H1 (cell line): ENCODE measurements around the gene CDC42EP2. TPM values are rescaled to one million over a fixed set of nuclear protein-coding genes. Genes with fewer than 3 reads are reported as not detected.

Experiments
- CTCF ChIA-PET: fragments of 300-600 bp; sonication (Branson Sonifier 250); formaldehyde crosslinking; loops from one replicate; lab custom pipeline; 2021; ENCODE audit not compliant: partially characterized antibody; lab: Charles Lee
- POLR2A ChIA-PET: fragments of 300-600 bp; sonication (Branson Sonifier 250); formaldehyde crosslinking; loops from one replicate; lab custom pipeline; 2021; ENCODE audit warnings: inconsistent platforms; ENCODE audit not compliant: partially characterized antibody; lab: Charles Lee
- DNase-seq, 2 experiments: peaks; one replicate each; pipeline versions ENCODE4 v3.0.0 to v3.0.0-alpha.2; 2010 to 2022; ENCODE audit warnings: low spot score in 2 of 2, low read depth in 1 of 2, mixed read lengths in 1 of 2
- FAIRE-seq: peaks from 2 replicates; lab custom pipeline; 2011; peaks lifted over from hg19 to GRCh38; lab: Jason Lieb, UNC
- H2AFZ ChIP-seq: 2 replicates; pipeline ENCODE4 v1.8.1; 2012; ENCODE audit warnings: low read length, inconsistent platforms
- H2AK5ac ChIP-seq: 2 replicates; pipeline ENCODE4 v1.6.1; 2013; ENCODE audit warnings: low read depth, low read length
- H2BK120ac ChIP-seq: replicated peaks from 2 replicates; pipeline ENCODE3; 2013; ENCODE audit warnings: low read depth, low read length, inconsistent platforms
- H2BK12ac ChIP-seq: 2 replicates; pipeline ENCODE4 v1.6.1; 2013; ENCODE audit warnings: low read depth, low read length
- H2BK15ac ChIP-seq: 2 replicates; pipeline ENCODE4 v1.6.1; 2013; ENCODE audit warnings: low read length
- H2BK20ac ChIP-seq: 2 replicates; pipeline ENCODE4 v1.6.1; 2013; ENCODE audit warnings: low read length
- H2BK5ac ChIP-seq: 2 replicates; pipeline ENCODE4 v1.6.1; 2013; ENCODE audit warnings: low read depth, low read length
- H3K14ac ChIP-seq: 2 replicates; pipeline ENCODE4 v1.6.1; 2013; ENCODE audit warnings: inconsistent platforms; ENCODE audit not compliant: insufficient read length
- H3K18ac ChIP-seq: 2 replicates; pipeline ENCODE4 v1.6.1; 2013; ENCODE audit warnings: low read length; ENCODE audit errors: extremely low read depth
- H3K23ac ChIP-seq: 2 replicates; pipeline ENCODE4 v1.6.1; 2013; ENCODE audit warnings: inconsistent platforms; ENCODE audit not compliant: insufficient read length
- H3K23me2 ChIP-seq: 2 replicates; pipeline ENCODE4 v1.6.1; 2013; ENCODE audit warnings: low read depth, low read length
- H3K27ac ChIP-seq: 2 replicates; pipeline ENCODE4 v1.6.1; 2011; ENCODE audit warnings: low read depth, low read length, inconsistent platforms
- H3K27me3 ChIP-seq, 4 experiments: replicated peaks in 1 of 4; 1 replicate in 1 of 4; 2 replicates in 3 of 4; pipeline versions ENCODE4 v1.6.1 to v1.8.1; 2011 to 2013; ENCODE audit warnings: low read length in 3 of 4, mild to moderate bottlenecking in 3 of 4, inconsistent platforms in 2 of 4, mixed read lengths in 2 of 4, moderate library complexity in 1 of 4; ENCODE audit not compliant: control insufficient read depth in 3 of 4, insufficient read depth in 3 of 4; ENCODE audit errors: extremely low read depth in 1 of 4
- H3K36me3 ChIP-seq, 4 experiments: 2 replicates each; pipeline versions ENCODE4 v1.6.1 to v1.8.1; 2011 to 2013; ENCODE audit warnings: mild to moderate bottlenecking in 4 of 4, low read length in 3 of 4, moderate library complexity in 2 of 4, control low read depth in 1 of 4, inconsistent platforms in 1 of 4; ENCODE audit not compliant: insufficient read depth in 4 of 4, control insufficient read depth in 2 of 4
- H3K4ac ChIP-seq: replicated peaks from 2 replicates; pipeline ENCODE3; 2013; ENCODE audit warnings: low read length, low read depth, mixed read lengths, inconsistent platforms; ENCODE audit not compliant: insufficient read length
- H3K4me1 ChIP-seq, 4 experiments: replicated peaks in 1 of 4; 1 replicate in 1 of 4; 2 replicates in 3 of 4; pipeline versions ENCODE4 v1.6.1 to v1.8.1; 2011 to 2013; ENCODE audit warnings: low read length in 3 of 4, inconsistent platforms in 2 of 4, mixed read lengths in 1 of 4; ENCODE audit not compliant: insufficient read depth in 4 of 4, control insufficient read depth in 3 of 4
- H3K4me2 ChIP-seq, 2 experiments: 2 replicates each; pipeline versions ENCODE4 v1.6.1 to v1.8.1; 2011 to 2013; ENCODE audit warnings: low read depth in 2 of 2, low read length in 2 of 2, control low read depth in 1 of 2, inconsistent platforms in 1 of 2, mild to moderate bottlenecking in 1 of 2; ENCODE audit not compliant: insufficient read depth in 1 of 2
- H3K4me3 ChIP-seq, 4 experiments: fragments of 200-600, 300-600 bp in 1 of 4; sonication (generic), shearing (Covaris generic), sonication (Bioruptor Twin) in 1 of 4; 2 replicates each; pipeline versions ENCODE4 v1.5.1 to v1.8.1; 2011 to 2016; ENCODE audit warnings: low read length in 4 of 4, low read depth in 3 of 4, control low read depth in 2 of 4, inconsistent platforms in 2 of 4, mild to moderate bottlenecking in 2 of 4, mixed read lengths in 1 of 4, moderate library complexity in 1 of 4; ENCODE audit not compliant: insufficient read depth in 2 of 4; ENCODE audit errors: extremely low read depth in 1 of 4
- H3K56ac ChIP-seq: replicated peaks from 2 replicates; pipeline ENCODE3; 2013; ENCODE audit warnings: low read depth, mild to moderate bottlenecking, mixed read lengths, low read length, inconsistent platforms; ENCODE audit not compliant: insufficient read length
- H3K79me1 ChIP-seq: 2 replicates; pipeline ENCODE4 v1.6.1; 2013; ENCODE audit warnings: low read depth, low read length, control low read depth
- H3K79me2 ChIP-seq, 2 experiments: 2 replicates each; pipeline versions ENCODE4 v1.6.1 to v1.8.1; 2012 to 2013; ENCODE audit warnings: low read length in 2 of 2, mild to moderate bottlenecking in 2 of 2, inconsistent platforms in 1 of 2; ENCODE audit not compliant: insufficient read depth in 2 of 2, control insufficient read depth in 1 of 2
- H3K9ac ChIP-seq, 4 experiments: replicated peaks in 1 of 4; 1 replicate in 1 of 4; 2 replicates in 3 of 4; pipeline versions ENCODE4 v1.6.1 to v1.8.1; 2011 to 2013; ENCODE audit warnings: low read depth in 3 of 4, low read length in 3 of 4, control low read depth in 2 of 4, mild to moderate bottlenecking in 2 of 4, moderate library complexity in 2 of 4, inconsistent platforms in 1 of 4; ENCODE audit errors: extremely low read depth in 1 of 4
- H3K9me3 ChIP-seq, 2 experiments: 2 replicates each; pipeline versions ENCODE4 v1.6.1 to v1.8.1; 2012 to 2013; ENCODE audit warnings: mild to moderate bottlenecking in 2 of 2, moderate library complexity in 2 of 2, control low read depth in 1 of 2, inconsistent platforms in 1 of 2, low read depth in 1 of 2, low read length in 1 of 2, mixed read lengths in 1 of 2; ENCODE audit not compliant: insufficient read depth in 2 of 2
- H4K20me1 ChIP-seq, 2 experiments: replicated peaks in 1 of 2; 2 replicates each; pipeline versions ENCODE3 to v1.8.1; 2011 to 2013; ENCODE audit warnings: inconsistent platforms in 2 of 2, low read length in 2 of 2, mild to moderate bottlenecking in 1 of 2; ENCODE audit not compliant: insufficient read depth in 2 of 2, control insufficient read depth in 1 of 2
- H4K5ac ChIP-seq: 2 replicates; pipeline ENCODE4 v1.6.1; 2013; ENCODE audit warnings: low read length, low read depth, mixed read lengths, inconsistent platforms; ENCODE audit not compliant: insufficient read length
- H4K8ac ChIP-seq: 2 replicates; pipeline ENCODE4 v1.8.0; 2013; ENCODE audit warnings: mild to moderate bottlenecking, moderate library complexity, low read length, inconsistent platforms; ENCODE audit not compliant: insufficient read depth; ENCODE audit errors: extremely low read depth
- H4K91ac ChIP-seq: replicated peaks from 2 replicates; pipeline ENCODE3; 2013; ENCODE audit warnings: low read length, mixed read lengths, inconsistent platforms; ENCODE audit not compliant: insufficient read length
- CBX8 ChIP-seq: fragments of 300-800, 300-1000 bp; sonication (generic); IDR thresholded peaks from 2 replicates; pipeline ENCODE4 v1.7.1; 2016; ENCODE audit warnings: low read depth, low read length, borderline replicate concordance
- EGR1 ChIP-seq: IDR thresholded peaks from 2 replicates; pipeline ENCODE4 v1.6.1; 2011; ENCODE audit warnings: low read depth, low read length, borderline replicate concordance
- FOSL1 ChIP-seq: IDR thresholded peaks from 2 replicates; pipeline ENCODE4 v1.6.1; 2011; ENCODE audit warnings: mild to moderate bottlenecking, low read depth, low read length, moderate library complexity; ENCODE audit not compliant: insufficient read depth
- GABPA ChIP-seq: IDR thresholded peaks from 2 replicates; pipeline ENCODE4 v1.6.1; 2011; ENCODE audit warnings: mild to moderate bottlenecking, low read length, moderate library complexity, borderline replicate concordance; ENCODE audit not compliant: insufficient read depth
- HDAC2 ChIP-seq, 2 experiments: fragments of 300-600 bp in 1 of 2; sonication (generic) in 1 of 2; IDR thresholded peaks; 2 replicates each; pipeline ENCODE4 v1.6.1; 2011 to 2012; ENCODE audit warnings: low read depth in 2 of 2, low read length in 2 of 2, mild to moderate bottlenecking in 2 of 2, moderate library complexity in 2 of 2, borderline replicate concordance in 1 of 2, inconsistent platforms in 1 of 2
- RXRA ChIP-seq: IDR thresholded peaks from 2 replicates; pipeline ENCODE4 v1.6.1; 2011; ENCODE audit warnings: low read depth, mild to moderate bottlenecking, low read length, moderate library complexity; ENCODE audit not compliant: insufficient read depth
- SRF ChIP-seq: IDR thresholded peaks from 2 replicates; pipeline ENCODE4 v1.6.1; 2011; ENCODE audit warnings: mild to moderate bottlenecking, low read depth, low read length, moderate library complexity
- TBP ChIP-seq: IDR thresholded peaks from 2 replicates; pipeline ENCODE4 v1.6.1; 2011; ENCODE audit warnings: low read depth, low read length, improper control_type of control experiment
- WGBS, 2 experiments: shearing (Covaris generic) in 1 of 2; methylation state at CpG; one replicate each; pipeline versions ENCODE4 v1.1.6 to v1.1.7; 2013 to 2015; ENCODE audit warnings: low lambda C conversion rate in 2 of 2, mixed read lengths in 2 of 2, inconsistent platforms in 1 of 2, low coverage in 1 of 2, missing lambda C conversion rate in 1 of 2; ENCODE audit not compliant: insufficient replicate concordance in 2 of 2, insufficient coverage in 1 of 2, insufficient read length in 1 of 2; ENCODE audit errors: extremely low coverage in 1 of 2, missing lambda C conversion rate in 1 of 2; 5-methylcytosine and 5-hydroxymethylcytosine counted together
- polyA plus RNA-seq, 7 experiments: library from polyadenylated mRNA; depleted of rRNA in 3 of 7; stranded (reverse) in 5 of 7; unstranded in 2 of 7; fragments of >200 nt in 5 of 7; fragments of 200-250 nt in 2 of 7; gene quantifications; 1 replicate in 5 of 7; 2 replicates in 1 of 7; 4 replicates in 1 of 7; pipeline versions ENCODE4 v1.2.1 to v1.2.3, GENCODE V29; 2011 to 2013; ENCODE audit warnings: missing spikeins in 2 of 7, mixed read lengths in 2 of 7
- total RNA-seq: library from RNA; stranded (reverse); fragmentation: NEBNext Ultra II Directional; extraction: Animal tissue kit (Norgen Biotek cat#: 25700); gene quantifications from 2 replicates; pipeline ENCODE4 v1.2.1, GENCODE V29; 2021

The CDC42EP2 gene
- total and polyA plus RNA-seq, 2 of the 8 experiments (the other 6 are each of a cell fraction or from before 2014, with no cell fraction given), result 11.8 to 13.3 TPM

GRCh38 chr11:65305501-65306268 lies 9.0 kb upstream of the CDC42EP2 start:
- Histone ChIP-seq H3K18ac (no peak overlapping the region), H2BK120ac (no peak overlapping the region), H3K14ac (no peak overlapping the region), H3K79me2 (no peaks in the 10 kb centered on the region), H3K23me2 (peaks cover 3% of the 10 kb centered on the region; the same call in 1 of the 2 replicates), H3K4ac (no peak overlapping the region), H3K4me3 (no peak overlapping the region), H4K8ac (no peak overlapping the region), H3K4me1 (peaks cover 0 to 12% (median 9%) of the 10 kb centered on the region in 4 experiments; a peak in 6 of 7 replicates), H3K23ac (no peak overlapping the region), H3K27ac (no peak overlapping the region), H2BK5ac (no peak overlapping the region), H4K91ac (no peak overlapping the region), H3K79me1 (no peaks in the 10 kb centered on the region), H3K9ac (no peak overlapping the region), H3K4me2 (no peak overlapping the region), H4K5ac (no peak overlapping the region), H3K56ac (no peak overlapping the region), H4K20me1 (peaks cover 0 to 6% of the 10 kb centered on the region in 2 experiments), H2BK12ac (no peak overlapping the region), H3K36me3 (peaks cover 0 to 4% (median 0%) of the 10 kb centered on the region in 4 experiments; a peak in 2 of 8 replicates), H2BK20ac (no peak overlapping the region), H2AK5ac (no peak overlapping the region), H3K9me3 (no peaks in the 10 kb centered on the region), H2AFZ (no peak overlapping the region), H3K27me3 (peaks cover 0 to 2% (median 0%) of the 10 kb centered on the region in 4 experiments; a peak in 3 of 7 replicates), H2BK15ac (no peak overlapping the region)
- ChIA-PET CTCF (interaction anchor here (0.7 to 52.8 kb wide), 3 partner anchors 9 to 144 kb away, joined by 3 to 1179 read pairs (median 1179); partner anchors contain the start of genes CDC42EP2 and DPF2), POLR2A (interaction anchor here (0.9 to 14.1 kb wide), 5 partner anchors 9 to 193 kb away, joined by 3 to 208 read pairs (median 4); partner anchors contain the start of genes CAPN1, CDC42EP2, DPF2 and MALAT1)
- DNase-seq, result no peak
- FAIRE-seq, result no peak
- TF ChIP-seq FOSL1 (no peak), TBP (no peak), SRF (no peak), GABPA (no peak), CBX8 (no peak), RXRA (no peak), HDAC2 (IDR thresholded peaks at IDR 0.05; ENCODE audit: borderline replicate concordance in 1 of 2, low read depth in 2 of 2, low read length in 2 of 2) (no peak), EGR1 (no peak)
- WGBS, 2 experiments, result 94% methylated on average over 17 of the region's 17 CpGs; no CpG with 5 or more reads in 1 of the 2 experiments
